H1 (cell line): ENCODE results near the gene WDR64. TPM values are rescaled to one million over a fixed set of nuclear protein-coding genes. Genes with fewer than 3 reads are reported as not detected.

Experiments
- CBX8 ChIP-seq: fragments of 300-800, 300-1000 bp; sonication (generic); IDR thresholded peaks from 2 replicates; pipeline ENCODE4 v1.7.1; 2016; ENCODE audit warnings: low read depth, low read length, borderline replicate concordance
- CHD7 ChIP-seq: fragments of 300-600 bp; sonication (generic); IDR thresholded peaks from 2 replicates; pipeline ENCODE4 v1.7.1; 2012; ENCODE audit warnings: low read length, moderate library complexity, mild to moderate bottlenecking, inconsistent platforms; ENCODE audit not compliant: insufficient replicate concordance
- EZH2 ChIP-seq: fragments of 200-600 bp; sonication (generic); IDR thresholded peaks from 2 replicates; pipeline ENCODE4 v1.7.1; 2012; ENCODE audit warnings: low read depth, mild to moderate bottlenecking, moderate library complexity, low read length, inconsistent platforms; ENCODE audit not compliant: severe bottlenecking
- GABPA ChIP-seq: IDR thresholded peaks from 2 replicates; pipeline ENCODE4 v1.6.1; 2011; ENCODE audit warnings: mild to moderate bottlenecking, low read length, moderate library complexity, borderline replicate concordance; ENCODE audit not compliant: insufficient read depth
- HDAC2 ChIP-seq, 2 experiments: fragments of 300-600 bp in 1 of 2; sonication (generic) in 1 of 2; IDR thresholded peaks; 2 replicates each; pipeline ENCODE4 v1.6.1; 2011 to 2012; ENCODE audit warnings: low read depth in 2 of 2, low read length in 2 of 2, mild to moderate bottlenecking in 2 of 2, moderate library complexity in 2 of 2, borderline replicate concordance in 1 of 2, inconsistent platforms in 1 of 2
- MAFK ChIP-seq: IDR thresholded peaks from 2 replicates; pipeline ENCODE4 v1.6.1; 2012; ENCODE audit warnings: low read depth, mild to moderate bottlenecking, improper control_type of control experiment, low read length
- SIRT6 ChIP-seq: IDR thresholded peaks from one replicate; pipeline ENCODE4 v1.7.1; 2012; ENCODE audit warnings: low read length, inconsistent platforms
- TAF7 ChIP-seq: optimal IDR thresholded peaks from 2 replicates; pipeline ENCODE3; 2011; ENCODE audit warnings: low read depth, mild to moderate bottlenecking, inconsistent platforms, low read length, moderate library complexity, borderline replicate concordance
- polyA plus RNA-seq, 7 experiments: library from polyadenylated mRNA; depleted of rRNA in 3 of 7; stranded (reverse) in 5 of 7; unstranded in 2 of 7; fragments of >200 nt in 5 of 7; fragments of 200-250 nt in 2 of 7; gene quantifications; 1 replicate in 5 of 7; 2 replicates in 1 of 7; 4 replicates in 1 of 7; pipeline versions ENCODE4 v1.2.1 to v1.2.3, GENCODE V29; 2011 to 2013; ENCODE audit warnings: missing spikeins in 2 of 7, mixed read lengths in 2 of 7
- total RNA-seq: library from RNA; stranded (reverse); fragmentation: NEBNext Ultra II Directional; extraction: Animal tissue kit (Norgen Biotek cat#: 25700); gene quantifications from 2 replicates; pipeline ENCODE4 v1.2.1, GENCODE V29; 2021

The WDR64 gene
- total and polyA plus RNA-seq, 2 of the 8 experiments (the other 6 are each of a cell fraction or from before 2014, with no cell fraction given), result 0.02 TPM; not detected in 1

GRCh38 chr1:241646201-241646600 lies 5.9 kb upstream of the WDR64 start (continued):
- TF ChIP-seq CHD7 (no peak), SIRT6 (no peak), TAF7 (no peak), EZH2 (no peak), CBX8 (no peak), MAFK (no peak), HDAC2 (IDR thresholded peaks at IDR 0.05; ENCODE audit: borderline replicate concordance in 1 of 2, low read depth in 2 of 2, low read length in 2 of 2) (no peak), GABPA (no peak)
